GM19397 (cell line): Measurements from ENCODE around the gene PRKCD.

Source experiments
- ATAC-seq: cut with Tn5 transposase; IDR thresholded peaks from one replicate; pipeline ENCODE4 v1.9.1; 2021; ENCODE audit warnings: mild to moderate bottlenecking, moderate library complexity; ENCODE audit not compliant: unreplicated experiment

PRKCD gene

DNA sequence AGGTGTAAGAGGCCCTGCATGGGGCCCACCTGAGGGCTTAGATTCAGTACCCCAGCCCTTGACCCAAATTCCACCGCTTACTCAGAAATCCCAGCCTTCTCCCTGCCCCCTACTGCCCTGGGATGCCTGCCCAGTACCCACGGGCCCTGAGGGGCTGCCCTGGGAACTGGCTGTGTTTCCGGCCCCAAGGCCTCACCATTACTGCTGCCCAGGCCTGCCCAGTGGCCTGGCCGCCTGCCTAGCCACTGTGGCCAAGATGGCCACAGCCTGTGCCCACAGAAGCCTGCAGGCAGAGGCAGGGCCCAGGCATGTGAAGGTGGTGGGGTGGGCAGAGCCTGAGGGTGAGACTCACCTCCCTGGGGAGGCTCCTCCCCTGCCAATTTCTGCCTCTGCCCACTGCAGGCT lies 6.1 kb upstream of the PRKCD start:
- no peak for ATAC-seq

DNA sequence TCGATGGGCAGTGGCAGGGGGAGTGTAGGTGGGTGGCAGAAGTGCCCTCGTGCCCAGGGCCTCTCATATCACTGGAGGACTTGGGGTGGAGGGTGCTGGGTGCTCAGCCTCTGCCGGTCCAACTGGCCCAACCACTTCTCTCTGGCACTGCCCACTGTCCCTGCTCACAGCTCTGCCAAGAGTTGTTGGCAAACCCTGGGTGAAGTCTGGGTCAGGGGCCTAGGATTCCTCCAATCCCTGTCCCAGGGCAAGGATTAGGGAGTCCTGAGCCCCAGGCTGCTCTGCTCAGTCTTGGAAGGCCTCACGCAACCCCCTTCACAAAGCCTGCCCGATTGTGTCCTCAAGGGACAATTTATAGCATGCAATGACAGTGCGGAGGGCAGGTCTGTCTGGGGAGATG lies 5.2 kb upstream of the PRKCD start:
- no peak for ATAC-seq

DNA sequence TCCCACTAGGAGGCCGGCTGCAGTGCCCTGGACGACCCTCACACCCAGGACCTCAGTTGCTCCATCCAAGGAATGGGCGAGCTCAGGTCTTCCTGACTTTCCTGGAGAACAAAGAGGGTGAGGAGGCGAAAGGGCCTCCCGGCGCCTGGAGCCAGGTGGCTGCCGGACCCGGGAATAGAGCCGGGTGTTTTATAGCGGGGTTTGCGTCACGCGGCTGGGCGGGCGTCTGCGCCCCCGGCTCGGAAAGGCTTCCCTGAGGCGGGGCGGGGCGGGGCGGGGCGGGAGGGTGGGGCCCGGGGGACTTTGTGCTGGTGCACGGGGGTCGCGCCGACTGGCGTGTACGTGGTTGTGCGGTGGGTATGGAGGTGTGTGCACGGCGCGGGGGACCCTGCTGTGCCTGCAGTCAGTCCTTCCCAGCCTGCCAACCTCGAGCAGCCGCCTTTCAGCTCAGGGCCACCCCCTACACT lies 4.6 kb upstream of the PRKCD start:
- ATAC-seq: no peak

DNA sequence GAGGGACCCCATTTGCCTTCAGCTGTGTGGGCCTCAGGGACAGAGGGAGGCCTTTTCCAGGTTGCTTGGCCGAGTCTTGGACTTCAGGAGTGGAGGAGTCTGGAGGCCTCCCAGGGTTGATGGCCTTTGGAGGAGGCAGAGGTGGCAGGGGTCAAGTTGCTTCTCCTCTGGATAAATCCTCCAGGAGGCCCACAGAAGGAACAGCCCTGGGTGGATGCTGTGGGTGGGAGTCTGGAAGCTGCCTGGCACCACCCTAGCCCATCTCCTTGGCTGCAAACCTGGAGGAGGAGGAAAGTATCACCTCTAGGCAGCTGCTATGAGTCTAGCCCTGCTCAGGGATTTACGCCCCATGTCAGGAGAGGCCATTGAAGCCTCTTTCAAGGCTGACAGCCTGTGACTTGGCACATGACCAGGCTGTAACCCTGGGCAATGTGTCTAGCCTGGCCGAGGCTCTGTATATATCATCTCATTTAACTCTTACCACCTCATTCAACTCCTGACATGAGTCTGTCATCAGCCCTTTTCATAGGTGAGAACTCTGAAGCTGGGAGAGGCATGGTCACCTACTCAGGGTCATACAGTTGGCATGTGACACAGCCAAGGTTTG lies 2.9 kb upstream of the PRKCD start:
- no peak for ATAC-seq

DNA sequence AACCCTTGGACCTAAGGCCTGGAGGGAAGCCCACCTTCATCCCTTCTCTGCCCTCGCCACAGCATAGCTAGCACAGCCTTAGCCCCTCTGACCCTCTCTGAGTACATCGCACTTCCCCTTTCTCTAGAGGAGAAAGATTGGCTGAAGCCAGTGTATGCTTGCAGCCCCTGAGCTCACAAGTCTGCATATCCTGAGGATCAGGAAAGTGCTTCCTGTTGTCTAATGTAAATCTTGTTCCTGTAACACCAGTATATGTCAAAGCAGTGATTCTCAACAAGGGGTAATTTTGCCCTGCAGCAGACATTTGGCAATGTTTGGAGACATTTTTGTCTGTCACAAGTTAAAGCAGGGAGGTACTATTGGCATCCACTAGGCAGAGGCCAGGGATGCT lies 2.2 kb upstream of the PRKCD start:
- no peak for ATAC-seq

DNA sequence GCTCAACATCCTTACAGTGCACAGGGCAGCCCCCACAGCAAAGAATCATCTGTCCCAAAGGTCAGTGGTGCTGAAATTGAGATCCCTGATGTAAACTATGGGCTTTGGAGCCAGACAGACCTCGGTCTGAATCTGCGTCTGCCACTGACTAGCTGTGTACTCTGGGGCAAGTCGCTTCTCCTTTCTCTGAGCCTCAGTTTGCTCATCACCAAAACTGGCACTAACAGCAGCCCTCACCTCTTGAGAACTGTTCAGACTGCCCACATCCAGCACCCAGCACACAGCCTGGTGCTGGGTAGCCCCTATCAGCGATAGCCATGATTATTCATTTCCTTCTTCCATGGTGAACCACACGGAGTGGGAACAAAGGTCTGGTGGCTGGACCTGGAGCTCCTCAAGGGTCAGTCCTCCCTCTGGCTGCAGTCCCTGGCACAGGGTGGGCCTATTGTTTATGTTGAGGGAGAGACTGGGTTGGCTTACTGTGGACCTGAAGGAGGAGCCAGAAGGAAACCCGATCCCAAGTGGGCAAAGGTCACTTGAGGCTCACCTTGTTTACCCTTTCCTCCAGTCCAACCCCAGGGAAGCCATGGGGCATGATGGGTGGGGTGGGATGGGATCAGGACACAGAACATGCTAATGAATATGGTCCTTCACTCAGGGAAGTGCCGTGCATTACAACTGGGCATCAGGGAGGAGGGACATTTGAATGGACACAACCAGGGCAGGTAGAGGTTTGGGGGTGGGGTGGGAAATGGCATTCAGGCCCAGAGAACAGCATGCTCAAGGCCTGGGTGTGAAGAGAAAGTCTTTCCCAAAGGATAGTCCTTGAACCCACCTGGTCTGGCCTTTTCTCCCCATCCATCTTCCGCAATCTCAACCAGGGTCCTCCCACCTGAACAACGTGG lies 1.6 kb upstream of the PRKCD start:
- no peak for ATAC-seq

DNA sequence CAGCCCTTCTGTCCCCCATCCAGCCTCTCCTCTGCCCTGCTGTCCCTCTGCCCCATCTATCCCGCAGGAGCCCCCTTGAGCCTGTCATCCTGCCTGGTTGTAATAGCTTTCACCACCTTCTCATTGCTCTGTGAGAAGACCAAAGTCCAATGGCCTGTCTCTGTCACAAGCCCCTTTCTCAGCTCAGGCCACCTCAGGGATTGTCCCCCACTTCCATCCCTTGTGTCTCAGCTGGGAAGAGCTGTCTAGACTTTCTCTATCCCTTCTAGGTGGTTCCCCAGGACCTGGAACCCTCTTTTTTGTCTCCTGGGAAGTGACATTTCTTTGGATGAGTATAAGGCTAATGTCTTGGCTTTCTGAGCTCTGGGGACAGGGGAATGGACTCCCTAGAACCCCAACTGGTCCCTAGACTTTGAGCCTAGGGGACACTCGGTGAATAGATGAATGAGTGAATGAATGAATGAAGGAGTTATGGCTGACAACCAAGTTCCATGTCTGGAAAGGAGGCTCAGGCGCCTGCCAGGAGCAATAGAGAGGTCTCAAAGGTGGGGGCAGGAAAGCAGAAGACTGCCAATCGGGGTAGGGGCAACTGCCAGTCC lies 849 bp upstream of the PRKCD start:
- ATAC-seq: no peak

DNA sequence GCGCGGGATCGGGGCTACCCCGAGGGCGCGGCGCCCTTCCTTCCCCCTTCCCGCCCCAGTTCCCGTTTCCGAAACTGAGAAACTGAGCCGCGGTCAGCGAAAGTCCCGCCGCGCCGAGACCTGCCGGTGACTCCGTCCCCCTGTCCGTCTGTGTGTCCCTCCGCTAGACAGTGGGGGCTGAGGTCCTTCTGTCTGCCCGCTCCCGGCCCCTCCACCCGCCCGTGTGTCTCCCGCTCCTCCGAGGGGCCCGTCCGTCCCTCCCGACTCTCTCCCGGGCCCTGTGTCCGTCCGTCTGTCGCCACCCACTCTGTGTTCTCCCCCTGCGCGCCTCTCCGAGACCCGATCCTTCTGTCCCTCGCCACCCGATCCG lies 426 bp downstream of the PRKCD start:
- peak; percentile 13 for ATAC-seq

DNA sequence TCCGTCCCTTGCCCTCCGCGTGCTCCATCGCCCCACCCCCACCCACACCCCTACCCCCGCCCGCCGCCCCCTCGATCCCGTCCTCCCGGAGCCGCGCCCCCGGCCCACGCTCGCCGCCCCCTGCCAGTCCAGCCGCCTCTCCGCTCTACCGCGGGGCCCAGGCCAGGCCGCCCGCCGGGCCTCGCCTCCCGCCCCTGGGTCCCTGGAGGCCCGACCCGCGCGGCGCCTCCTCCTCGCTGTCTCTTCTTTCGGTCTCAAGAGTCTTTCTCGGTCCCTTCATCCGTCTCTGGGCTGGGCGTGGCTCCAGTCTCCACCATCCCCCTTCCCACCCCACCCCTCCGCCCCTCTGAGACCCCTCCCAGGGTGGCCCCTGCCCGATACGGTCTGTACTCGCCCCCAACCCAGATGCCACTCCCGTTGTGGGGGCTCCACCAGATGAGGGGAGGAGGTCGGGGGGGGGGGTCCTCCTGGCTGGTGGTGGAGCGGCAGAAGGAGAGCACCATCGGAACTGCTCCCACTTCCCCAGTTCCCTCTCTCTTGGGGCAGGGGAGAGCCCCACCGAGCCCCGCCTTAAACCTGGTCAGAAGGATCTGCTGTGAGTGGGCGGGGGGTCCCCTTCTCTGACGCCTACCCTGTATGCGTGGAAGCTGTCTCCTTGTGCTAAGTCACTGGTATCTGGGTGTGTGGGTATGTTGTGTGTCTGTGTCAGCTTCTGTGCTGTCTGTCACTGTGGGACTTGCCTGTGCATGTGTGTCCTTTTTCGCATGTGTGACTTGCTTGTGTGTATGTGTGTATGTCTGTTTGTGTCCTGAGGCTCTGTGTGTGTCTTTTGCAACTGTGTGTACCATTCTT lies 1.0 kb downstream of the PRKCD start:
- ATAC-seq: no peak

DNA sequence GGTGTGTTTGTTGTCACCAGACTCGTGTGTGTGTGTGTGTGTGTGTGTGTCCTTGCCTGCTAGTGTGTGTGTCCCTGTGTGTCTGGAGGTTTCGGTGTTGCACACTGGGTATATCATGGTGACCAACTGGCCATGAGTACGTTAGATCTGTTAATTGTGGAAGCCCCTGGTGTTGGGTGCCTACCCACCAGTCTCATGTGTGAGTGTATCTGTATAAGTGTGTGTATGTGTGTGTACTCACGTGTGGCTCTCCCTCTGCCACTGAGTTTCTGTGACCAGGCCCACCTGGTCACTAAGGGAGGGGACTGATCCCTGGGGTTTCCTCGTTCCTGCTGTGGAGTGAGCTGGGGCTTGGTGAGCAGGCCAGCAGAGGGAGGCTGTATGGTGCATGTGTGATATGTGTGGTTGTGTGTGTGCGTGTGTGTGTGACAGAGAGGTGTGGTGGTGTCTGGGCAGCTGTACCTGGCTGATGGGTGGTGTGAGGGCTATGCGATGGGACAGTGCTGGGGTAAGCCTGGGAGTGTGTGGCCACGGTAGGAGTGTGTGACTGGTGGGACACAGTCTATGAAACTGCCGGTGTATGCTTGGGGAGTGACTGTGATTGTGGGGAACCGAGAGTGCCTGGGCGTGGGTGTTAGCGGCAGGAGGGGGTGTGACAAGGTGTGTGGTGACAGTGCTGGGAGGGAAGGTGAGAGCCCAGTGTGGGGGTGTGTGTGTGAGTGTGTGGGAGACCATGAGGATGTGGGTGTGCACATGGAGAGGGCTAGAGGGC lies 1.8 kb downstream of the PRKCD start:
- no peak for ATAC-seq

DNA sequence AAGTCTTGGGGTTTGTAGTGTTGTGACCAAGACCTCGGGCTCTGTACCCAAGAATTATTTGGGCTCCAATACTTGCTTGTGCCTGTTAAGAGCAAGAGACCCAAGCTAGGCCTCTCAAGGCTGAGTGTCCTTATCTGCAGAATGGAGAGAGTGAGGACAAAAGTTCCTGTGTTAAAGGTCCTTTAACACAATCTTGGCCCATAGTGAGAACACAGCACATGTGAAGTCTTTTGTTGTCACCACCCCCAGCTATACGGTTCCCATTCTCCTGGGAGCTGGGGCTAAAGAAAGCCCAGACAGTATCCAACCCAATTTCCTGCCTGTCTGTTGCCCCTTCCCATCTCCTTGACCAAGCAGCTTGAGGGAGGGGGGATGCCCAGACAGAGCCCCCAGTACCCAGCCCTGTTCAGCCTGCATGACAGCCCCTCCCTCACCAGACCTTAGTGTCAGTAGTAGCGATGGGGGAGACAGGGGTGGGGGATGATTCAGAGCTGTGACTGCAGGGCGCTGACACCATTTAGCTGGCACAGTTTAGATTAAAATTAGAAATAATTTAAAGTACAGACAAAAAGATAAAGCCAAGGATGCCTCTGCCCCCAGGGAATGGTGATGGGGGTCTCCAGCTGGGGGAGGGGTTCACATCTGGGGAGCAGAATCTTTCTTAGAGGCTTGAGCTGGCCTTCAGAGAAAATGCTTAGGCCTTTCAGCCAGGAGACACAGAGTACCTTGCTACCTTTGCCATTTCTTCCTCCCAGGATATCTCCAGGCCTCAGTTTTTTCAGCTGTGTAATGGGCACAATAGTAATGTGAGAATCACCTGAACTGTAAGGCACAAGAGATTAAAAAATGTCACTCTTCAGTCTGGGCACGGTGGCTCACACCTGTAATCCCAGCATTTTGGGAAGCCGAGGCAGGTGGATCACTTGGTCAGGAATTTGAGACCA lies 2.7 kb downstream of the PRKCD start:
- ATAC-seq: no peak

DNA sequence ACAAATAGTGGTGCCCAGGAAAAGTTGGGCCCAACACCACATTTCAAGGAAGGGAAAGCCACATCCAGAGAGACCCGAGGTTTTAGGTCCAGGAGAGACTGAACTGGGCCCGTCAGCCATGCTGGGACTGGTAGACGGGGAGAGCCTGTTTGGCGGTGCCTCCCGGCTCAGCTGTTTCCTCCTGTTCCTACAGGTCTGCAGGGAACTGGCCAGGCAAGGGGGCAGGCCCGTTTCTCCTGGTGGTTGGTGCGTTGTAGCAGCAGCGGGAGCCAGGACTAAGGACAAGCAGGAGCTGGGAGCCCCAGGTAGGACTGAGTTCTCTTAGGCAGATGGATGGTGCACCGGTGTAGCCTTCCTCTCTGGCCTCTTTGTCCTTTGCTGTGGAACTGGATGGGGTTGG lies 3.9 kb downstream of the PRKCD start:
- ATAC-seq: no peak

DNA sequence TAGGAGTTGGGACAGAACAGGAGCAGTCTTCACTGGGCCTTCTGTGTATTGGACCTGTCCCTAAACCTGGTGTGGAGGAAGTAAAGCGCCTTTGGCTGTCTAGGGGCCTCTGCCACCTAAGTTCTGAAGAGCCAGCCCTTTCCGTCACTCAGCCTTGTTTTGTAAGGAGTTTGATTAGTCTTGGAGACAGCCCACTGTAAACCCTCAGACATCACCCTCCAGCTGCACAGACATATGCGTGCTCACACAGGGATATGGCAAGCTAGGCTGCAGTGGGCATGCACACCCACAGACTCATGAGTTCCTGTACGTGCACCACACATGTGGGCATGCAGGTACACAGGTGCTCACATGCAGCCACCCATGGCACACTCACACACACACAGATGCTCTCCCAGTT lies 5.2 kb downstream of the PRKCD start:
- ATAC-seq: no peak

DNA sequence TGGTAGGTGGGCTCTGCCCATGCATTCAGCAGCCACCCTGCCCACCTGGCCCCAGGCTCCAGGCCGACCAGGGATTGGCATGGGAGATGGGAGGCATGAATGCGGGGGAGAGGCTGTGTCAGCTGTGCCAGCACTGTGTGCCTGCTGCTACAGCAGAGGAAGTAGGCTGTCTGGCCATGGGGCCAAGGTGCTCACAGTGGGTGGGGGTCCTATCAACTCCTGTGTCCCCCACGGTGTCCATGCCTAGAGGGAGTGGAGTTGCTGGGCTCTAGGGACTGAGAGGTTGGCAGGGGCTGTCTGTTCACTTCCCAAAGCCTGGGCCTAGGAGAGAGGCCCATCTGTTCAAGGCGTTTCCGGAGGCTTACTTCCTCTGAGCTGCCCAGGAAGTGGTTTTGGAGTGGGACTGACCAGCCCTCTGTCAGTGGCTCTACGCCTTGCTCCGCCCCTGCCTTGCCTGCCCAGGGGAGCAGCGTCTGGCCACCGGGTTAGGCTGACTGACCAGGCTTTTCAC lies 5.8 kb downstream of the PRKCD start:
- no peak for ATAC-seq

DNA sequence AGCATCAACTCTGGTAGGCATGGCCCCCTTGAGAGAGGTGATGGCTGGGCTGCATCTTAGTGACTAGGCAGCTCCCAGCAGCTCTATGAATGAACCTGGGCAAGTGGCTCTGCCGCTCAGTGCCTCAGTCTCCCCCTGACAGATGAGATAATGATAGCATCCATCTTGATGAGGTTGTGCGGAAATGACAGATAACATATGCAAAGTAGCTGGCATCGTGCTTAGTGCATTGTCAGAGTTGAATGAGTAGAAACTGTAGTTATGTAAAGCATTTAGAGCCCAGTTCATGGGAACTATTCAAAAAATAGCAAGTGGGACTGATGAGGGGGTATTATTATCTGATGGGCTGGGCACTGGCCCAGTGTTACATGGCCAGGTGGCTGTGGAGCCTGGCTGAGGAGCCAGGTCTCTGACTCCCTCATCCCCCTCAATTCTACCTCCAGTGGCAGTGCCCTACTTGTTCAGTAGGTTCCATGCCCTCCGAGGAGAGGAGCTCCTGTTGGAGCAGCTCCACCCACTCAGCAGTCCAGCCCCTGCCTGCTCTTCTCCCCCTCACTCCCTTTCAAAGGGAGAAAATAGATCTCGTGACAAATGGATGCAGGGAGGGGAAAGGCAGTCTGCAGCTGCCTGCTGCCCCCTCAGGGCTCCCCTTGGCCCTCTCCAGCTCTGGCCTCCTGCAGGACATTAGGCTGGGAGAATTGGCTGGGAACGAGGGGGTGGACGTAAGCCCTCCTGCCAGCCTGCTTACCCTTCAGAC lies 6.6 kb downstream of the PRKCD start:
- no peak for ATAC-seq

DNA sequence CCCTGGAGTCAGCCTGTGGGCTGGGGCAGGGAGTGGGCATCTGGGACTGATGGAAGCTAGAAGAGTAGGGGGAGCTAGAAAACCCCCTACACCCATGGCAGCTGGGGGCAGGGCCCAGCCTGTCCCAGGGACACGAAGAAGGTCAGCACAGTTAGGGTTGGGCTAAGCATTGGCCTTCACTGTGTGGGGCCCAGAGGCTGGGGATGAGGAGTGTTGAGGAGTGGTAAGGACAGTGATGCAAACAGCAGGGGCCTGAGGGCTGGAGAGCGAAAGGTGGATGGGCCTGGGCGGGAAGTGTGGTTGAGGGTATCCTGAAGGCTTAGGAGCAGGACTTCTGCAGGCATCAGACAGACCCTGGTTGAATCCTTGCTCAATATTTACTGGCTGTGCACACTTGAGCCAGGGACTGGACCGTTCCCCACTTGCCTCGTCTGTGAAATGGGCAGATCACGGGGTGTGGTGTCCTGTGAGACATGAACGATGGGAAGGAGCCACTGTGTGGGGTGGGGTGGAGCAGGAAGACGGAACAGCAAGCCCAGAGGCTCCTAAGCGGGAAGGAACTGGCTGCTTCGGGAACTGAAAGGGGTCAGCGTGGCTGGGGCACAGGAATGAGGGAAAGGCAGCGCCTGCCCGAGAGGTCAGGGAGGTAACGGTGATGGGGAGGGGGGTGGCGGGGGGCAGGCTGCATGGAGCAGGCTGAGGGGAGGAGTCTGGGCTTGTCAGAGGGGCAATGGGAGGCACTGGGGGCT lies 7.3 kb downstream of the PRKCD start:
- no peak for ATAC-seq

DNA sequence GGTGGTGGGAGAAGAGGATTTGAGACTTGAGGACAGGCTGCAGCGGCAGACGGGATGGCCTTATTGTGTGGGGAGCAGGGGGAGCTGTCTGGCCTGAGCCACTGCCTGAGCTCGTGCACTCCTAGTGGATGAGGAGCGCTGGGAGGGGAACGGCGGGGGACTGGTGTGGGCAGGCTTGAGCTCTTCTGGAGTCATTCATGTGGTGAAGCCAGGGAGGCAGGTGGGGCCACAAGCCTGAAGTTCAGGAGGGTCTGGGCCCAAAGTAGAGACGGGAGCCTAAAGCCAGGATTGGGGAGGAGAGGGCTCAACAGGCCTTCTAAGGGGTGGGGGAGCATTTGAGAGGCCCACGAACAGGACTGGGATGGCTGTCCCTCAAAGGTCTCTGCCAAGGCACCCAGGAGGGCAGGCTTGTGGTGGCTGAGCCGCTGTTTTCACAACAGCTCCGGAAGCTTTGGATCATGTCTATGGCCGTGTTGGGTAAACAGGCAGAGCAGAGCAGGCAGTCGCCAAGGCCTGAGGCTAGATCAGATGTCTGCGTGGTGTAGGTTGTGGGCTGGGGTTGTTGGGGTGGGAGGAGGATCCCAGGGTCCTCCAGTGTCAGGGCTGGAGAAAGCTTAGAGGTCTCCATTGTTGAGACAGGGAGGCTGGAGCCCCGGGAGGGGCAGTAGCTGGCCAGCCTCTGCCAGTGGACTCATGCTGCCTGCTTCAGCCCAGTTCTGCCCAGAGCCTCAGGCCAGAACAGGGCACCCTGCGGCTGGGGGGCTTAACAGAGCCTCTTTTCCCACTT lies 8.2 kb downstream of the PRKCD start:
- no peak for ATAC-seq
